ENCODE measurements around the gene COL23A1. TPM values are rescaled to one million over a fixed set of nuclear protein-coding genes. Genes with fewer than 3 reads are reported as not detected.
"Not testable (repeated sequence)": the region's sequence is repeated elsewhere in the genome, so short reads cannot be mapped to it uniquely, and the experiment has no call there.

COL23A1 gene
- total RNA-seq, 1 experiment from 2014 or later = 0.18 TPM

DNA sequence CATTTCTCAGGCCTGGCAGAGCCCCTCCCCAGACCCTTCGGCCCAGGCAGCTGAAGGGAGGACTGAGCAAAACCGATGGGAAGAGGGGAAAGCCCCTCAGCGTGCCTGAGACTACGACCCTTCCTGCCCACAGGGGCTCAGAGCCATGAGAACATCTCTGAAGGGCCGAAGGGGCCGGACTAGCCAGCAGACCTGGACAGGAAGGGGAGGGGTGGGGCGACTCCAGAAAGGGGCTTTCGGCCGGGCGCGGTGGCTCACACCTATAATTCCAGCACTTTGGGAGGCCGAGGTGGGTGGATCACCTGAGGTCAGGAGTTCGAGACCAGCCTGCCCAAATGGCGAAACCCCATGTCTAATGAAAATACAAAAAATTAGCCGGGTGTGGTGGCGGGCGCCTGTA lies 271.8 kb downstream of the COL23A1 start:
- no peaks in the 10 kb centered on the region for H3K9me3 ChIP-seq
- H3K4me3 ChIP-seq (ENCODE audit: low read depth, low read length) = no peak overlapping the region
- intact Hi-C loops (cut with micrococcal nuclease; ENCODE audit: unreplicated experiment) = no loop called here
- Mint-ChIP-seq H3K36me3 (ENCODE audit: insufficient read depth, unreplicated experiment) (no peaks in the 10 kb centered on the region), H3K27me3 (ENCODE audit: insufficient read depth, unreplicated experiment) (peaks cover 5% of the 10 kb centered on the region), H3K4me1 (ENCODE audit: low read depth, unreplicated experiment) (no peaks in the 10 kb centered on the region), H3K4me3 (ENCODE audit: unreplicated experiment) (no peak overlapping the region), H3K9me3 (ENCODE audit: unreplicated experiment) (no peaks in the 10 kb centered on the region), H3K27ac (ENCODE audit: unreplicated experiment) (no peak overlapping the region)
- TF ChIP-seq, protein P1, sequence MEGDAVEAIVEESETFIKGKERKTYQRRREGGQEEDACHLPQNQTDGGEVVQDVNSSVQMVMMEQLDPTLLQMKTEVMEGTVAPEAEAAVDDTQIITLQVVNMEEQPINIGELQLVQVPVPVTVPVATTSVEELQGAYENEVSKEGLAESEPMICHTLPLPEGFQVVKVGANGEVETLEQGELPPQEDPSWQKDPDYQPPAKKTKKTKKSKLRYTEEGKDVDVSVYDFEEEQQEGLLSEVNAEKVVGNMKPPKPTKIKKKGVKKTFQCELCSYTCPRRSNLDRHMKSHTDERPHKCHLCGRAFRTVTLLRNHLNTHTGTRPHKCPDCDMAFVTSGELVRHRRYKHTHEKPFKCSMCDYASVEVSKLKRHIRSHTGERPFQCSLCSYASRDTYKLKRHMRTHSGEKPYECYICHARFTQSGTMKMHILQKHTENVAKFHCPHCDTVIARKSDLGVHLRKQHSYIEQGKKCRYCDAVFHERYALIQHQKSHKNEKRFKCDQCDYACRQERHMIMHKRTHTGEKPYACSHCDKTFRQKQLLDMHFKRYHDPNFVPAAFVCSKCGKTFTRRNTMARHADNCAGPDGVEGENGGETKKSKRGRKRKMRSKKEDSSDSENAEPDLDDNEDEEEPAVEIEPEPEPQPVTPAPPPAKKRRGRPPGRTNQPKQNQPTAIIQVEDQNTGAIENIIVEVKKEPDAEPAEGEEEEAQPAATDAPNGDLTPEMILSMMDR (IDR thresholded peaks at IDR 0.05; ENCODE audit: insufficient read depth in 1 of 2, low read depth in 1 of 2, low read length in 1 of 2, severe bottlenecking in 1 of 2, unreplicated experiment in 1 of 2) = no peak
- no peaks in the 10 kb centered on the region for H3K27me3 ChIP-seq (replicated peaks; ENCODE audit: control insufficient read depth, insufficient read depth, low read length)
- H3K36me3 ChIP-seq (ENCODE audit: control insufficient read depth, insufficient read depth, low read length) = no peaks in the 10 kb centered on the region
- no TSS peak for BruUV-seq (replicated peaks)
- H3K4me1 ChIP-seq = no peaks in the 10 kb centered on the region
- no peak for DNase-seq
- CTCF ChIA-PET = no interaction called here
- POLR2A ChIA-PET = no interaction called here

DNA sequence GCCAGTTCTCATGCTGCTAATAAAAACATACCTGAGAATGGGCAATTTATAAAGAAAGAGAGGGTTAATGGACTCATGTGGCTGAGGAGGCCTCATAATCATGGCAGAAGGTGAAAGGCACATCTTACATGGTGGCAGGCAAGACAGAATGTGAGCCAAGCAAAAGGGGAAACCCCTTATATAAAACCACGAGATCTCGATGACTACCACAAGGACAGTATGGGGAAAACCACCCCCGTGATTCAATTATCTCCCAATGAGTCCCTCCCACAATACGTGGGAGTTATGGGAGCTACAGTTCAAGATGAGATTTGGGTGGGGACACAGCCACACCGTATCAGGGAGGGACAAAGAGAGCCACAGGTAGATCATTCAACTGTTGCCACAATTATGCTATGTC lies 272.5 kb downstream of the COL23A1 start:
- H3K27me3 ChIP-seq (replicated peaks; ENCODE audit: control insufficient read depth, insufficient read depth, low read length); H3K9me3 Mint-ChIP-seq (ENCODE audit: unreplicated experiment); BruUV-seq (replicated peaks); H3K4me1 ChIP-seq; CTCF ChIA-PET; intact Hi-C loops (cut with micrococcal nuclease; ENCODE audit: unreplicated experiment); H3K27me3 Mint-ChIP-seq (ENCODE audit: insufficient read depth, unreplicated experiment); DNase-seq; H3K27ac Mint-ChIP-seq (ENCODE audit: unreplicated experiment); POLR2A ChIA-PET; H3K4me3 Mint-ChIP-seq (ENCODE audit: unreplicated experiment); H3K36me3 ChIP-seq (ENCODE audit: control insufficient read depth, insufficient read depth, low read length); H3K36me3 Mint-ChIP-seq (ENCODE audit: insufficient read depth, unreplicated experiment); H3K4me3 ChIP-seq (ENCODE audit: low read depth, low read length); H3K9me3 ChIP-seq; H3K4me1 Mint-ChIP-seq (ENCODE audit: low read depth, unreplicated experiment): not testable (repeated sequence)

DNA sequence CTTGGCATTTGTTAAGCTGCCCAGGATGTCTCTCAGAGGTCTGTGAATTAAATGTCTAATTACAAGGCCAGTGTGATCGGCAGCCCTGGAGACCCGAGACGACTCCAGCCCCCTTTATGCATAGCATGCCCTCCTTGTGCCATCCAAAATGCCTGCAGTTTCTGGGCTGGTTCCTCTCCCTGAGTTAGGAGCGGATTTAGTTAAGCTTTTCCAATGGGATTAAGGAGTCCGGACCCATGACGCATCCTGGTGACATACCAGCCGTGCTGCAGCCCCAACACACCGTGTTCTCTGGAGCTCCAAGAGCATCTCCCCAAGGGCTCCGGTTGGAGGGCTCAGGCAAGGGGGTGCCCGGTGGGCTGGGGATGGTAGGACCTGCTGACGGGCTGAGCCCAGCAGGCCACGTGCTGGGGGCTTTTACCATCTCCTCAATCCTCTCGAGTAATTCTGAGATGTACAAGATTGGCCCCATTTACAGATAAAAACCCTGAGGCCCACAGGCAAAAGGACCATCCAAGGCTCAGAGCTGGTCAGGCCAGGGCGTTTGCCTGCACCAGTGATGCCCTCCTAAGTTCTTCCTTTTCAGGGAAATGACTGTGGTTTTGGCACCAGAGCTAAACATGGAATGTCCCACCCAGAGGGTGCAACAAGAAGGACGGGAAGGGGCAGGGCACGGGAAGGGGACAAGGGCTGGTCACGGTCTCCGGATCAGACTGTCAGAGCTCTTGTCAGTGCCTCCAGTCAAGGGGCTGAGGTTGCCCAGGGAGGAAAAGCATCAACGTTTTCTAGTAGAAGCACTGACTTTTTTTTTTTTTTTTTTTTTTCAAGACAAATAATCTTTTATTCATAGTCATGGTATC lies 275.0 kb downstream of the COL23A1 start:
- no peaks in the 10 kb centered on the region for H3K36me3 ChIP-seq (ENCODE audit: control insufficient read depth, insufficient read depth, low read length)
- H3K9me3 ChIP-seq = no peaks in the 10 kb centered on the region
- H3K27ac Mint-ChIP-seq (ENCODE audit: unreplicated experiment) = no peak overlapping the region
- no TSS peak for BruUV-seq (replicated peaks)
- TF ChIP-seq, protein P1 (IDR thresholded peaks at IDR 0.05; ENCODE audit: insufficient read depth in 1 of 2, low read depth in 1 of 2, low read length in 1 of 2, severe bottlenecking in 1 of 2, unreplicated experiment in 1 of 2) = no peak
- DNase-seq = no peak
- no peak overlapping the region for H3K4me3 ChIP-seq (ENCODE audit: low read depth, low read length)
- ChIA-PET CTCF (interaction anchor here (0.6 kb wide), 1 partner anchor 248 kb away, joined by 3 read pairs; no protein-coding TSS in a partner anchor), POLR2A (no interaction called here)
- H3K27me3 ChIP-seq (replicated peaks; ENCODE audit: control insufficient read depth, insufficient read depth, low read length) = no peaks in the 10 kb centered on the region
- peaks cover 5% of the 10 kb centered on the region for H3K27me3 Mint-ChIP-seq (ENCODE audit: insufficient read depth, unreplicated experiment)
- H3K4me1 Mint-ChIP-seq (ENCODE audit: low read depth, unreplicated experiment) = no peaks in the 10 kb centered on the region
- H3K36me3 Mint-ChIP-seq (ENCODE audit: insufficient read depth, unreplicated experiment) = peaks cover 4% of the 10 kb centered on the region
- no peak overlapping the region for H3K4me3 Mint-ChIP-seq (ENCODE audit: unreplicated experiment)
- H3K9me3 Mint-ChIP-seq (ENCODE audit: unreplicated experiment) = no peaks in the 10 kb centered on the region
- intact Hi-C loops (cut with micrococcal nuclease; ENCODE audit: unreplicated experiment) = no loop called here
- no peaks in the 10 kb centered on the region for H3K4me1 ChIP-seq

Data from Caco-2 (cell line).